Stomach smooth muscle (tissue), 2 donors: ENCODE results near the gene SYNPR.
"Not testable (repeated sequence)": the region's sequence is repeated elsewhere in the genome, so short reads cannot be mapped to it uniquely, and the experiment has no call there.

Experiments
- H3K27ac ChIP-seq: one replicate; pipeline ENCODE4 v1.7.0; 2013; ENCODE audit warnings: mild to moderate bottlenecking, low read length, inconsistent platforms
- H3K27me3 ChIP-seq, 2 donors: one replicate each; pipeline ENCODE4 v1.7.0; 2013; ENCODE audit warnings: low read length in 2 of 2; ENCODE audit not compliant: insufficient read depth in 2 of 2, control insufficient read depth in 1 of 2
- H3K36me3 ChIP-seq, 2 donors: one replicate each; pipeline ENCODE4 v1.7.0; 2013; ENCODE audit warnings: low read length in 2 of 2; ENCODE audit not compliant: control insufficient read depth in 2 of 2, insufficient read depth in 2 of 2
- H3K4me1 ChIP-seq: one replicate; pipeline ENCODE4 v1.7.0; 2013; ENCODE audit warnings: low read length; ENCODE audit not compliant: control insufficient read depth, insufficient read depth
- H3K4me3 ChIP-seq, 2 donors: one replicate each; pipeline ENCODE4 v1.7.0; 2013; ENCODE audit warnings: low read length in 2 of 2
- H3K9ac ChIP-seq, 2 donors: one replicate each; pipeline ENCODE4 v1.7.0; 2013; ENCODE audit warnings: low read length in 2 of 2, mild to moderate bottlenecking in 1 of 2
- H3K9me3 ChIP-seq, 2 donors: one replicate each; pipeline ENCODE4 v1.7.0; 2013; ENCODE audit warnings: low read length in 2 of 2; ENCODE audit not compliant: control insufficient read depth in 2 of 2
- donor health status: healthy.
- donor health status: Pancreatic carcinoma.

The SYNPR gene

GRCh38 chr3:63644212-63644797 is 366.2 kb downstream of the SYNPR start:
- Histone ChIP-seq H3K36me3 (no peaks in the 10 kb centered on the region), H3K4me1 (no peaks in the 10 kb centered on the region), H3K9ac (no peak overlapping the region), H3K27me3 (no peaks in the 10 kb centered on the region), H3K4me3 (no peak overlapping the region), H3K27ac (no peak overlapping the region), H3K9me3 (no peaks in the 10 kb centered on the region)

DNA sequence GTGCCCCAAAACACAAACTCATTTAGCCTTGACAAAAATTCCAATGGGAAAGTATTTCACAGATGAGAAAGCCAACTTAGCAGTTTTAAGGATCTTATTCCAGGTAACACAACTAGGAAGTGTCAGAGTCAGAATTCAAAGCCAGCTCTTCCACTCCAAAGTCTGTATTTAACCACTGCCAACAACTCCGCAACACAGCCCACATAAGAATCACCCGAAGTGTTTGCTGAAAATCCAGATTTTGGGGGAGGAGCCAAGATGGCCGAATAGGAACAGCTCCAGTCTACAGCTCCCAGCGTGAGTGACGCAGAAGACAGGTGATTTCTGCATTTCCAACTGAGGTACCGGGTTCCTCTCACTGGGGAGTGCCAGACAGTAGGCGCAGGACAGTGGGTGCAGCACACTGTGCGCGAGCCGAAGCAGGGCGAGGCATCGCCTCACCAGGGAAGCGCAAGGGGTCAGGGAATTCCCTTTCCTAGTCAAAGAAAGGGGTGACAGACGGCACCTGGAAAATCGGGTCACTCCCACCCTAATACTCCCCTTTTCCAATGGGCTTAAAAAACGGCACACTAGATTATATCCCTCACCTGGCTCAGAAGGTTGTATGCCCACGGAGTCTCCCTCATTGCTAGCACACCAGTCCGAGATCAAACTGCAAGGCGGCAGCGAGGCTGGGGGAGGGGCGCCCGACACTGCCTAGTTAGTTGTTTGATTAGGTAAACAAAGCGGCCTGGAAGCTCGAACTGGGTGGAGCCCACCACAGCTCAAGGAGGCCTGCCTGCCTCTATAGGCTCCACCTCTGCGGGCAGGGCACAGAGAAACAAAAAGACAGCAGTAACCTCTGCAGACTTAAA is 367.0 kb downstream of the SYNPR start:
- H3K27ac ChIP-seq, H3K36me3 ChIP-seq, H3K9me3 ChIP-seq, H3K4me3 ChIP-seq, H3K4me1 ChIP-seq, H3K27me3 ChIP-seq, H3K9ac ChIP-seq: not testable (repeated sequence)

GRCh38 chr3:63652066-63652725 is 374.1 kb downstream of the SYNPR start, which contains the start of gene SNTN:
TSS of gene SNTN (plus strand) at chr3:63652675. CDS start at chr3:63652688, 13 bp downstream.
- Histone ChIP-seq H3K9ac (no peak within 1 kb of the TSS), H3K4me1 (no peaks in the 10 kb centered on the region), H3K27me3 (no peaks in the 10 kb centered on the region), H3K9me3 (peaks cover 0 to 3% of the 10 kb centered on the region in 2 donors), H3K27ac (no peak within 1 kb of the TSS), H3K36me3 (no peaks in the 10 kb centered on the region), H3K4me3 (no peak within 1 kb of the TSS)

DNA sequence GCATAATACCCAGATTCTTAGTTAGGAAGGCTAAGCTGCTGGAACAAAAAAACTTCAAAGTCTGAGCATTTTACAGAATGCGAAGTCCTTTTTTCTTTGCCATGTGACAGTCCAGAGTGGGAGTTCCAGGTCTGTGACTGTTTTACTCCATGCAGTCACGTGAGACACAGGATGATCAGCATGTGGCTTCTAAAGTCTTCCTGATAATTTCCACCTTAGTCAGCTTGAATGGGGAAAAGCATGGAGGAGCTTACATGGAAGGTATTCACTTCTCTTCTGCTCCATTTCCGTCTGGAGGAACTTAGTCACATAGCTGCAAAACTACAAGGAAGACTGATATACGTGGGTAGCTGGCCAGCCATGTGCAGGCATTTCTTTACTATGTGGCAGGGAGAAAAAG is 376.1 kb downstream of the SYNPR start:
- no peaks in the 10 kb centered on the region for H3K27me3 ChIP-seq
- no peak overlapping the region for H3K27ac ChIP-seq

DNA sequence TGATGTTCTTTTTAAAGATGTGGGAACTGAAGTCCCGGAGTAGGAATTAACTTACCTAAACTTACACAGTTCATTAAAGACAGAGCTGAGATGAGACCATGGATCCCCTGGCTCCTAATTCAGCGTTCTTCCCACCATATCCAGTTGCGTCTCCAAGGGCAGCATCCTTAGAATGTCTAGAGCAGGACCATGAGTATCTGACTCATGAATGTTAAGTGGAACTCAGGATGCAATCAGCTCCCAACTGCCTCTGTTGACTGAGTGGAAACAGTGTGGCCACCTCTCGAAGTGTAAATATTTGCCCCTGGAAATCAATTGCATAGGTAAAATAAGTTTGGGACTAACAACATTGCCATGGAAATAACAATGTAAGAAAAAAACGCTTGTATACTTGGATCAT is 376.8 kb downstream of the SYNPR start:
- H3K4me1 ChIP-seq = no peaks in the 10 kb centered on the region
- H3K9ac ChIP-seq = no peak overlapping the region
- H3K4me3 ChIP-seq = no peak overlapping the region
- no peaks in the 10 kb centered on the region for H3K27me3 ChIP-seq
- no peaks in the 10 kb centered on the region for H3K36me3 ChIP-seq
- H3K9me3 ChIP-seq = peaks cover 0 to 3% of the 10 kb centered on the region in 2 donors
- H3K27ac ChIP-seq = no peak overlapping the region

More for the DNA sequence above, 376.1 kb downstream of the SYNPR start:
- H3K4me1 ChIP-seq = no peaks in the 10 kb centered on the region
- H3K9ac ChIP-seq = no peak overlapping the region
- no peak overlapping the region for H3K4me3 ChIP-seq
- H3K9me3 ChIP-seq = peaks cover 0 to 3% of the 10 kb centered on the region in 2 donors
- no peaks in the 10 kb centered on the region for H3K36me3 ChIP-seq

- Histone ChIP-seq H3K27me3 (no peaks in the 10 kb centered on the region), H3K36me3 (no peaks in the 10 kb centered on the region), H3K27ac (no peak overlapping the region), H3K4me3 (no peak overlapping the region), H3K9me3 (peaks cover 0 to 3% of the 10 kb centered on the region in 2 donors), H3K9ac (no peak overlapping the region), H3K4me1 (no peaks in the 10 kb centered on the region)
These were observed 377.4 kb downstream of the SYNPR start for GRCh38 chr3:63655519-63655918.

DNA sequence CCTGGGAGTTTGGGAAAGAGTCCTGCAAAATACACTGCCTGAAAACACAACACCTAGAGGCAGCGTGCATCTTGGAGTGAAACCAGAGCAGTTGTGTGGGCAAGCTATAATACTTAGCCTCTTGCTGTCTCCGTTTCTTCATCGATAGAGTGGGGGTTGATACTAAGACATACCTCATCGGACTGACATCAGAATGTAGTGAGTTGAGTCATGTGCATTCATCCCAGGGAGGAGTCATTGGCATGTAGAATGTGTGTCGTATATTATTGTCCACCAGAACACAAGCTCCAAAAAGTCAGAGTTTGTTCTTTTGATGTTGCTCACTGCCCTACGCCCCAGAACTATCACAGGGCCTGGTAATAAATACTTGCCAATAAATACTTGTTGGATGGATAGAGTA is 378.7 kb downstream of the SYNPR start:
- Histone ChIP-seq H3K36me3 (no peaks in the 10 kb centered on the region), H3K9ac (no peak overlapping the region), H3K27ac (no peak overlapping the region), H3K4me1 (no peaks in the 10 kb centered on the region), H3K27me3 (no peaks in the 10 kb centered on the region), H3K9me3 (peaks cover 0 to 3% of the 10 kb centered on the region in 2 donors), H3K4me3 (no peak overlapping the region)

DNA sequence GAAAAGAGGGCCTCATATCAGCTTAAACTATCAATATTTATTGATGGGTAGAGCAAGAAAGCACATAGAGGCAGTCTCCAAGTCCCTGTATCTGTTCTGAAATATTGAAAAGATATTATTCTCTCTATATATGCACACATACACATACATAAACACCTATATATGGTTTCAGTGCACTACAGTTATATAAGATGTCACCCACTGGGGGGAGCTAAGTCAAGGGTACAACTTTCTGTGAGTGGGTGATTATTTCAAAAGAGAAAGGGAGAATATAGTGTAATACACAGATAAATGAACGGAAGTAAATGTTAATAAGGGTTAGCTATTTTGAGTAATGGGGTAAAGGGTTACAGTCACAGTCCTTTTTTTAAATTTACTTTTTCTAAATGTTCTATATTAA is 383.1 kb downstream of the SYNPR start:
- Histone ChIP-seq H3K27me3 (no peaks in the 10 kb centered on the region), H3K9me3 (no peaks in the 10 kb centered on the region)

DNA sequence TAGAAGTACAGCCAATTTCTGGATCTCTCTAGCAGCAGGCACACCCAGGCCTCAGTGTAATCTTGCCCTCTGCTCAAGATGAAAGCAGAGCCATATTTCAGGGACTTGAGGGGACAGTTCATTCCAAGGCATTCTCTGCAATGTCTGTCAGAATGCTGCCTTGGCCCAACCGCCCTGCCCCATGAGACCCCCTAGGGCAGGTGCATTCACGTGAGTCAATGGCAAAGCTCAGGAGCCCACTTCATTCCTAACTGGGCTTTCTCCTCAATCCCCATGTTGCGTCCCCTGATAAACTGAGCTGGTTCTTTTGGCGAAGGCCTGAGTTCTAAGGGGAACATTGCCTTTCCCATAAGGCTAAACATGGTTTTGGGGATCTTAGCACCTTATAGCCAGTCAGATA is 383.9 kb downstream of the SYNPR start:
- no peaks in the 10 kb centered on the region for H3K27me3 ChIP-seq
- no peak overlapping the region for H3K27ac ChIP-seq
- no peak overlapping the region for H3K4me3 ChIP-seq
- H3K36me3 ChIP-seq = no peaks in the 10 kb centered on the region
- no peaks in the 10 kb centered on the region for H3K9me3 ChIP-seq
- H3K4me1 ChIP-seq = no peaks in the 10 kb centered on the region
- no peak overlapping the region for H3K9ac ChIP-seq

More for the DNA sequence above, 383.1 kb downstream of the SYNPR start:
- H3K4me3 ChIP-seq = no peak overlapping the region
- no peaks in the 10 kb centered on the region for H3K4me1 ChIP-seq
- no peak overlapping the region for H3K9ac ChIP-seq
- H3K27ac ChIP-seq = no peak overlapping the region
- no peaks in the 10 kb centered on the region for H3K36me3 ChIP-seq

GRCh38 chr3:63662500-63662899 is 384.4 kb downstream of the SYNPR start:
- no peaks in the 10 kb centered on the region for H3K4me1 ChIP-seq
- no peak overlapping the region for H3K4me3 ChIP-seq
- no peak overlapping the region for H3K9ac ChIP-seq
- H3K9me3 ChIP-seq = no peaks in the 10 kb centered on the region
- H3K27me3 ChIP-seq = no peaks in the 10 kb centered on the region
- H3K27ac ChIP-seq = no peak overlapping the region
- no peaks in the 10 kb centered on the region for H3K36me3 ChIP-seq
